Adrenal gland (tissue), 12 donors: ENCODE results near the gene EXOC3. TPM values are rescaled to one million over a fixed set of nuclear protein-coding genes. Genes with fewer than 3 reads are reported as not detected.
A peak's percentile ranks its signal among the peaks of the same experiment; 100 is the strongest.

Experiments
- DNase-seq, 7 donors: peaks; one replicate each; pipeline ENCODE4 v3.0.0-alpha.2; 2019 to 2020
- H3K27ac ChIP-seq, 5 donors: fragments of 200-600 bp; sonication (generic) in 4 of 5; 1 replicate in 3 of 5; 2 replicates in 2 of 5; pipeline versions ENCODE4 v1.5.1 to v1.8.0; 2016 to 2020; ENCODE audit warnings: mild to moderate bottlenecking in 1 of 5
- H3K27me3 ChIP-seq: fragments of 200-600 bp; 2 replicates; pipeline ENCODE4 v1.8.0; 2021
- H3K36me3 ChIP-seq, 2 donors: fragments of 200-600 bp; replicated peaks in 1 of 2; 1 replicate in 1 of 2; 2 replicates in 1 of 2; pipeline versions ENCODE4 v1.5.1 to v1.8.0; 2018 to 2022
- H3K4me1 ChIP-seq, 2 donors: fragments of 200-600 bp; replicated peaks in 1 of 2; 1 replicate in 1 of 2; 2 replicates in 1 of 2; pipeline versions ENCODE4 v1.5.1 to v1.8.0; 2018 to 2021
- H3K4me3 ChIP-seq, 4 donors: fragments of 200-600 bp; sonication (generic) in 3 of 4; one replicate each; pipeline ENCODE4 v1.5.1; 2016 to 2018
- H3K9me3 ChIP-seq, 3 donors: fragments of 200-600 bp; sonication (generic) in 1 of 3; replicated peaks in 1 of 3; 1 replicate in 2 of 3; 2 replicates in 1 of 3; pipeline versions ENCODE4 v1.5.1 to v1.8.0; 2016 to 2021
- CTCF ChIP-seq, 6 experiments: fragments of 450-650 bp in 4 of 6; fragments of 200-600 bp in 2 of 6; sonication (generic) in 1 of 6; IDR thresholded peaks; 1 replicate in 5 of 6; 2 replicates in 1 of 6; pipeline versions ENCODE4 v1.5.1 to v1.8.0; 2016 to 2021; ENCODE audit warnings: antibody characterized with exemption in 6 of 6, mild to moderate bottlenecking in 2 of 6, moderate library complexity in 1 of 6
- POLR2A ChIP-seq, 2 donors: fragments of 450-650 bp; IDR thresholded peaks; one replicate each; pipeline ENCODE4 v1.6.1; 2017; ENCODE audit warnings: antibody characterized with exemption in 2 of 2, mild to moderate bottlenecking in 2 of 2, moderate library complexity in 1 of 2
- WGBS, 4 donors: extraction: QIAGEN DNeasy Blood & Tissue Kit in 2 of 4; methylation state at CpG; one replicate each; pipeline versions ENCODE4 v1.1.5 to v1.1.7; 2013 to 2017; 5-methylcytosine and 5-hydroxymethylcytosine counted together
- intact Hi-C, 2 donors: fragments of 100-400 bp; cut with DNase I; formaldehyde crosslinking; loops; one replicate each; pipeline versions ENCODE4 v1.14.1 to v1.15.0; 2022 to 2023
- polyA plus RNA-seq, 3 donors: library from polyadenylated mRNA; stranded (reverse); fragments of 200-250 nt in 2 of 3; fragments of 350-450 nt in 1 of 3; fragmentation: Illumina TruSeq in 1 of 3; extraction: RNeasy Lipid Tissue Mini Kit (QIAGEN cat#74804) in 1 of 3; gene quantifications; one replicate each; pipeline ENCODE4 v1.2.3, GENCODE V29; 2013 to 2014
- total RNA-seq, 9 donors: library from RNA; depleted of rRNA in 4 of 9; stranded (reverse); fragments of >200 nt in 4 of 9; fragments of 120-200 nt in 1 of 9; fragmentation: NEBNext Ultra II Directional in 1 of 9; extraction: Animal tissue kit (Norgen Biotek cat#: 25700) in 1 of 9; gene quantifications; one replicate each; pipeline versions ENCODE4 v1.1.0 to v1.2.4, GENCODE V29; 2013 to 2023
- donor health status: healthy with polysubstance abuse.
- donor health status: Bipolar disorder and iron deficiency.
- donor health status: DM: yes; HTN: yes; CAD: no.
- donor health status: DM: no; HTN: no; CAD: no.
- donor health status: DM: no; HTN: no; CAD: no.
- donor health status: DM: yes; HTN: yes; CAD: no.

EXOC3 gene
- total and polyA plus RNA-seq, 12 donors, result 24.7 to 66.4 (median 42.7) TPM

- Histone ChIP-seq H3K9me3 (peaks cover 0 to 1% (median 0%) of the 10 kb centered on the region in 3 donors), H3K36me3 (peaks cover 0 to 75% of the 10 kb centered on the region in 2 donors), H3K4me3 (no peak overlapping the region), H3K27me3 (no peaks in the 10 kb centered on the region), H3K4me1 (no peaks in the 10 kb centered on the region), H3K27ac (no peak overlapping the region)
- intact Hi-C loops, result no loop called here
- TF ChIP-seq CTCF (IDR thresholded peaks at IDR 0.05) (no peak), POLR2A (IDR thresholded peaks at IDR 0.05) (no peak)
- 86 to 100% (median 94%) methylated on average over 7 to 19 of the region's 19 CpGs for WGBS, 4 donors
- DNase-seq, result peak in 3 of 7 donors; percentile 5 to 41 (median 5)
These were observed 14.4 kb downstream of the EXOC3 start for GRCh38 chr5:457195-457961.

GRCh38 chr5:458547-459353 lies 15.8 kb downstream of the EXOC3 start:
- intact Hi-C loops, result no loop called here
- peaks cover 0 to 75% of the 10 kb centered on the region in 2 donors for H3K36me3 ChIP-seq

GRCh38 chr5:459562-460272 lies 16.7 kb downstream of the EXOC3 start:
- peak in 2 of 7 donors; percentile 2 to 38 for DNase-seq
- WGBS, 4 donors, result 89 to 97% (median 97%) methylated on average over 21 to 24 of the region's 24 CpGs

More at GRCh38 chr5:458547-459353, 15.8 kb downstream of the EXOC3 start:
- no peak for TF ChIP-seq CTCF (IDR thresholded peaks at IDR 0.05)
- TF ChIP-seq POLR2A (IDR thresholded peaks at IDR 0.05), result no peak
- no peaks in the 10 kb centered on the region for H3K27me3 ChIP-seq
- no peaks in the 10 kb centered on the region for H3K9me3 ChIP-seq
- no peak overlapping the region for H3K27ac ChIP-seq
- WGBS, 4 donors, result 82 to 91% (median 85%) methylated on average over 17 of the region's 17 CpGs
- H3K4me3 ChIP-seq, result no peak overlapping the region
- DNase-seq, result peak in 3 of 7 donors; percentile 9 to 41 (median 10)
- H3K4me1 ChIP-seq, result no peaks in the 10 kb centered on the region

More at GRCh38 chr5:459562-460272, 16.7 kb downstream of the EXOC3 start:
- TF ChIP-seq POLR2A (IDR thresholded peaks at IDR 0.05) (no peak), CTCF (IDR thresholded peaks at IDR 0.05) (no peak)
- no peak overlapping the region for H3K4me3 ChIP-seq
- H3K4me1 ChIP-seq, result no peaks in the 10 kb centered on the region
- H3K9me3 ChIP-seq, result no peaks in the 10 kb centered on the region
- H3K27ac ChIP-seq, result no peak overlapping the region
- H3K27me3 ChIP-seq, result no peaks in the 10 kb centered on the region
- H3K36me3 ChIP-seq, result peaks cover 0 to 75% of the 10 kb centered on the region in 2 donors
- intact Hi-C loops, result no loop called here
